ENCODE data around the gene KLHL14. TPM values are rescaled to one million over a fixed set of nuclear protein-coding genes. Genes with fewer than 3 reads are reported as not detected.

Gene KLHL14
- total and polyA plus RNA-seq, 2 donors (not counting 3 experiments of a cell fraction or from before 2014, with no cell fraction given): not detected

DNA sequence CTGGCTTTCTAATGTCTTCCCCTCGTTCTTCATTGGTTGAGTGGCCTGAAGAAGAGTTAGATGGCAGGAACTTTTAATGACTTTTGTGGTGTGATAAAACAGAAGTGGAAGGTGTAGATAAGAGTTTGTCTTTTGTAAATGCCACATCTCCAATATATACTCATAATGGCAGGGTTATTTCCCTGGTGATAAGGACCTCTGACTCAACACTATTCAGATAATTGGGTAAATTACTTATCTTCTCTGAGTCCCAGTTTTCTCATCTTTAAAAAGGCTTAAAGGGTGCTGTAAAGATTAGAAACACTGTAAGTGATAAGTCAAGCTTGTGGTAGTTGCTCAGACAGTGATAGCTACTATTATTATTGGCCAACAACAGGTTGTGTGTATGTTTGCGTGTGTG lies 9.5 kb downstream of the KLHL14 start:
- Histone ChIP-seq H3K9ac (replicated peaks; ENCODE audit: extremely low read depth, insufficient read depth, low read length) (no peak overlapping the region), H3K9me3 (replicated peaks; ENCODE audit: control insufficient read depth, insufficient read depth, low read length) (no peaks in the 10 kb centered on the region), H3K27ac (ENCODE audit: insufficient read depth, low read depth, low read length) (no peak overlapping the region), H3K4me1 (ENCODE audit: control insufficient read depth, extremely low read depth, insufficient read depth, low read length) (no peaks in the 10 kb centered on the region), H3K79me2 (ENCODE audit: control insufficient read depth, insufficient read depth, low read length) (no peaks in the 10 kb centered on the region), H3K4me2 (ENCODE audit: insufficient read depth, low read length) (no peak overlapping the region), H3K4me3 (replicated peaks in 1 of 3; ENCODE audit: insufficient read depth in 1 of 3, low read depth in 1 of 3, low read length in 3 of 3) (no peak overlapping the region), H3K9me1 (replicated peaks; ENCODE audit: control insufficient read depth, extremely low read depth, insufficient read depth, low read length) (no peaks in the 10 kb centered on the region), H3K36me3 (ENCODE audit: control insufficient read depth in 2 of 2, extremely low read depth in 1 of 2, insufficient read depth in 2 of 2, low read length in 2 of 2) (no peaks in the 10 kb centered on the region), H3K27me3 (ENCODE audit: control insufficient read depth in 2 of 2, insufficient read depth in 2 of 2, low read length in 2 of 2) (peaks cover 0 to 11% of the 10 kb centered on the region in 2 experiments), H2AFZ (ENCODE audit: low read depth, low read length) (no peak overlapping the region), H4K20me1 (replicated peaks; ENCODE audit: control insufficient read depth, extremely low read depth, insufficient read depth, low read length) (no peaks in the 10 kb centered on the region)
- ChIA-PET POLR2A (no interaction called here), CTCF (no interaction called here)
- FAIRE-seq: no peak
- dilution Hi-C loops (cut with MboI; ENCODE audit: extremely low pct_ligation_motif_present, low sequenced_read_pairs) (no loop called here), intact Hi-C loops (cut with micrococcal nuclease) (no loop called here)
- TF ChIP-seq MYC (IDR thresholded peaks at IDR 0.05; ENCODE audit: low read depth, low read length): no peak
- no peak for TF ChIP-seq GATA2 (IDR thresholded peaks at IDR 0.05; ENCODE audit: insufficient read depth, insufficient read length, low read depth, low read length)
- TF ChIP-seq JUN (IDR thresholded peaks at IDR 0.05; ENCODE audit: borderline replicate concordance, insufficient read depth, insufficient read length, low read depth): no peak
- BruUV-seq (replicated peaks): no TSS peak
- no peak for DNase-seq (ENCODE audit: low read depth, low spot score)

DNA sequence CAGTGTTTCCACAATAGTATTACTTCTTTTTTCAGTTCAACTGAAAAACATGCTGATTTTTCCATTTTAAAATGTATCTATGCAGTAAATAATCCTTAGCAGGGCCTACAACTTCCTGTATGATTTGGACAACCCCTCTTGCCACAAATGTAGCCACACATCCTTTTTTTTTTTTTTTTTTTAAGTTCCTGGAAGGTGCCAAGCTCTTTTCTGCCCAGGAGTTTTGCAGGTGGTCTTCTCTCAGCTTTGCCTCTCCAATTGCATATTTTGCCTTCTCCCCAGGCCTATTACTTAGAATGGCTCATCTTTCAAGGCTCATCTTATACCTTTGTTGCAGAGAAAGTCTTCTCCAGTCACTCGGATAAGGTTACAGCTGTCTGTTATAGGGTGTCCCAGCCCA lies 11.6 kb downstream of the KLHL14 start:
- ChIA-PET CTCF (no interaction called here), POLR2A (no interaction called here)
- BruUV-seq (replicated peaks): no TSS peak
- Histone ChIP-seq H2AFZ (ENCODE audit: low read depth, low read length) (no peak overlapping the region), H3K4me2 (ENCODE audit: insufficient read depth, low read length) (no peak overlapping the region), H3K4me3 (replicated peaks in 1 of 3; ENCODE audit: insufficient read depth in 1 of 3, low read depth in 1 of 3, low read length in 3 of 3) (no peak overlapping the region), H3K9me1 (replicated peaks; ENCODE audit: control insufficient read depth, extremely low read depth, insufficient read depth, low read length) (no peaks in the 10 kb centered on the region), H3K27me3 (ENCODE audit: control insufficient read depth in 2 of 2, insufficient read depth in 2 of 2, low read length in 2 of 2) (peaks cover 0 to 4% of the 10 kb centered on the region in 2 experiments), H4K20me1 (replicated peaks; ENCODE audit: control insufficient read depth, extremely low read depth, insufficient read depth, low read length) (no peaks in the 10 kb centered on the region), H3K36me3 (ENCODE audit: control insufficient read depth in 2 of 2, extremely low read depth in 1 of 2, insufficient read depth in 2 of 2, low read length in 2 of 2) (no peaks in the 10 kb centered on the region), H3K79me2 (ENCODE audit: control insufficient read depth, insufficient read depth, low read length) (no peaks in the 10 kb centered on the region), H3K9ac (replicated peaks; ENCODE audit: extremely low read depth, insufficient read depth, low read length) (no peak overlapping the region), H3K9me3 (replicated peaks; ENCODE audit: control insufficient read depth, insufficient read depth, low read length) (no peaks in the 10 kb centered on the region), H3K4me1 (ENCODE audit: control insufficient read depth, extremely low read depth, insufficient read depth, low read length) (no peaks in the 10 kb centered on the region), H3K27ac (ENCODE audit: insufficient read depth, low read depth, low read length) (no peak overlapping the region)
- FAIRE-seq: no peak
- dilution Hi-C loops (cut with MboI; ENCODE audit: extremely low pct_ligation_motif_present, low sequenced_read_pairs) (no loop called here), intact Hi-C loops (cut with micrococcal nuclease) (no loop called here)
- TF ChIP-seq JUN (IDR thresholded peaks at IDR 0.05; ENCODE audit: borderline replicate concordance, insufficient read depth, insufficient read length, low read depth): no peak
- TF ChIP-seq, protein P1, sequence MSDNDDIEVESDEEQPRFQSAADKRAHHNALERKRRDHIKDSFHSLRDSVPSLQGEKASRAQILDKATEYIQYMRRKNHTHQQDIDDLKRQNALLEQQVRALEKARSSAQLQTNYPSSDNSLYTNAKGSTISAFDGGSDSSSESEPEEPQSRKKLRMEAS (IDR thresholded peaks at IDR 0.05; ENCODE audit: insufficient read depth, insufficient read length): no peak
- TF ChIP-seq FOS (IDR thresholded peaks at IDR 0.05; ENCODE audit: borderline replicate concordance, insufficient read depth, low read length): no peak
- no peak for DNase-seq (ENCODE audit: low read depth, low spot score)
